Measurements from ENCODE around the gene ACP7.
A peak's percentile ranks its signal among the peaks of the same experiment; 100 is the strongest.

The ACP7 gene

DNA sequence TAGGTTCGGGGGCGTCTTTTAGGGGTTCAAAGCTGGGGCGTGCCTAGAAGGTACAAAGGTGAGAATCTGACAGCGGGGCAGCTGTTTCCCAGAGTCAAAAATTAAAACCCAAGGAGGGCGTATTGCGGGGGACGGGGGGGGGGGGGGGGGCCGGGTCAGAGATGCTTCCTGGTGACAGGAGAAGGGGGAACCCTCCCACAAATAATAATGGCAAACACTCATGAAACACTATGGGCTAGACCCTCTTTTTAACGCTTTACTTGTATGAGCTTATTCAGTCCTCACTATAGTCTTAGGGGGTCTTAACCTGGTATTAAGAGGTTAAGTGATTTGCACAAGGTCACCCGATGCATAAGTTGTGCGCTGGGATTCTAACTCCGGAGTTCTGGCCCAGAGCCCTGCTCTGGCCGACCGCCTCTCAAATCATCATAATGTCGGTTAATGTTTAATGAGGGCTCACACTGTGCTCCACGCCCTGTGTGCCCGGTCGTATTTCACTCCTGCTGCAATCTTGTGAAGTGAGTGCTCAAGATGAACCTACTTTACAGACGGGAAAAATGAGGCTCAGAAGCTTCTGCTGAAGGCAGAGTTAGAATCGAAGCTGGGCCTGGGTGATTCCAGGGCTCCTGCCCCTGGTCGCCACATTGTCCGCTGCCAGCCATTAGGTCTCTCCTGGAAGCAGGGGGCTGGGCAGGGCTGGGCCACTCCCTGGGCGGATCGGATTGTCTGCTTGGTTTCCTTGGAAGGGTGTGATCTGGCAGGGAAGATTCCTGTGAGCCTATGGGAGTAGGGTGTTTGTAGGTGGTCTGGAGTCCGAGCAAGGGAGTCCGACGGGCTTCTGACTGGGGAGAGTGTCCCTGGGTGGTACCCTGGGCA is 42.4 kb downstream of the ACP7 start:
- TF ChIP-seq, protein P1, sequence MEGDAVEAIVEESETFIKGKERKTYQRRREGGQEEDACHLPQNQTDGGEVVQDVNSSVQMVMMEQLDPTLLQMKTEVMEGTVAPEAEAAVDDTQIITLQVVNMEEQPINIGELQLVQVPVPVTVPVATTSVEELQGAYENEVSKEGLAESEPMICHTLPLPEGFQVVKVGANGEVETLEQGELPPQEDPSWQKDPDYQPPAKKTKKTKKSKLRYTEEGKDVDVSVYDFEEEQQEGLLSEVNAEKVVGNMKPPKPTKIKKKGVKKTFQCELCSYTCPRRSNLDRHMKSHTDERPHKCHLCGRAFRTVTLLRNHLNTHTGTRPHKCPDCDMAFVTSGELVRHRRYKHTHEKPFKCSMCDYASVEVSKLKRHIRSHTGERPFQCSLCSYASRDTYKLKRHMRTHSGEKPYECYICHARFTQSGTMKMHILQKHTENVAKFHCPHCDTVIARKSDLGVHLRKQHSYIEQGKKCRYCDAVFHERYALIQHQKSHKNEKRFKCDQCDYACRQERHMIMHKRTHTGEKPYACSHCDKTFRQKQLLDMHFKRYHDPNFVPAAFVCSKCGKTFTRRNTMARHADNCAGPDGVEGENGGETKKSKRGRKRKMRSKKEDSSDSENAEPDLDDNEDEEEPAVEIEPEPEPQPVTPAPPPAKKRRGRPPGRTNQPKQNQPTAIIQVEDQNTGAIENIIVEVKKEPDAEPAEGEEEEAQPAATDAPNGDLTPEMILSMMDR (IDR thresholded peaks at IDR 0.05; ENCODE audit: borderline replicate concordance, insufficient read depth, low read depth, low read length), result no peak
- peak overlapping the region; percentile 75 for H3K4me3 ChIP-seq (ENCODE audit: low read depth, low read length)

- no peak overlapping the region for H3K4me3 ChIP-seq (ENCODE audit: low read depth, low read length)
- TF ChIP-seq, protein P1 (IDR thresholded peaks at IDR 0.05; ENCODE audit: borderline replicate concordance, insufficient read depth, low read depth, low read length), result no peak
Measured at GRCh38 chr19:39127812-39128515, 43.8 kb downstream of the ACP7 start.

- TF ChIP-seq, protein P1 (IDR thresholded peaks at IDR 0.05; ENCODE audit: borderline replicate concordance, insufficient read depth, low read depth, low read length), result no peak
- no peak overlapping the region for H3K4me3 ChIP-seq (ENCODE audit: low read depth, low read length)
Measured at GRCh38 chr19:39128516-39129079, 44.4 kb downstream of the ACP7 start.

- TF ChIP-seq, protein P1 (IDR thresholded peaks at IDR 0.05; ENCODE audit: borderline replicate concordance, insufficient read depth, low read depth, low read length), result no peak
- no peak overlapping the region for H3K4me3 ChIP-seq (ENCODE audit: low read depth, low read length)
Measured at GRCh38 chr19:39129116-39129515, 44.9 kb downstream of the ACP7 start.

GRCh38 chr19:39130337-39131254 is 46.4 kb downstream of the ACP7 start:
- TF ChIP-seq, protein P1 (IDR thresholded peaks at IDR 0.05; ENCODE audit: borderline replicate concordance, insufficient read depth, low read depth, low read length), result no peak

DNA sequence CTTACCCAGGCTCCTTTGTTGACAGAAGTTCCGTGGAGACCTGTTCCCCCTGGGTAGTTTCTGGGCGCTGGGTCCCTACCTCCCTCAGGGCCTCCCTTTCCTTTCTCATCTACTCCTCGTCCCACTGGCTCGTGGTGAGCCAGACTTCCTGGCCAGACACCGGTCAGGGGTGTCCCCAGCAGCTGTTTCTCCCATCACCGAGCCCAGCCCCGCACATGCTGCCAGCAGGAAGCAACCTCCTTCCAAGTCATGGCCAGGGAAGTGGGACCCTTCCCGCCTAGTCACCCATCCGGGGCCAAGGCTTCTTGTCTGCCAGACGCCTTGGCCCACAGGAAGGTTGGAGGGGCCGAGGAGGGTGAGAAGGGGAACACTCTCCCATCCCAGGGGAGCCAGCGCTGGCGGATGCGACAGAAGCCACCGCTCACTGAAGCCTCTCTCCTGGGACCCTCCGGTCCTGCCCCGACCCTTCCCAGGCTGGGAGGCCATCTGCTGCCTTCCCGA is 47.1 kb downstream of the ACP7 start:
- H3K4me3 ChIP-seq (ENCODE audit: low read depth, low read length), result no peak overlapping the region
- TF ChIP-seq, protein P1 (IDR thresholded peaks at IDR 0.05; ENCODE audit: borderline replicate concordance, insufficient read depth, low read depth, low read length), result no peak

More at GRCh38 chr19:39130337-39131254, 46.4 kb downstream of the ACP7 start:
- no peak overlapping the region for H3K4me3 ChIP-seq (ENCODE audit: low read depth, low read length)
